ENCODE data around the gene BICC1. TPM values are rescaled to one million over a fixed set of nuclear protein-coding genes. Genes with fewer than 3 reads are reported as not detected.

Gene BICC1
- total RNA-seq, 1 experiment from 2014 or later = 0.57 TPM

GRCh38 chr10:58638388-58638787 is 125.7 kb downstream of the BICC1 start:
- WGBS (ENCODE audit: extremely low coverage, insufficient read length, low lambda C conversion rate) = no CpG with 5 or more reads among the region's 5 CpGs

More at GRCh38 chr10:58638388-58638787, 125.7 kb downstream of the BICC1 start:
- H3K14ac ChIP-seq (ENCODE audit: insufficient read depth, low read length) = no peak overlapping the region
- H4K91ac ChIP-seq (ENCODE audit: insufficient read length, low read depth, low read length) = no peak overlapping the region
- H4K8ac ChIP-seq (replicated peaks; ENCODE audit: insufficient read length, low read depth, low read length) = no peak overlapping the region
- no peaks in the 10 kb centered on the region for H3K27me3 Mint-ChIP-seq (ENCODE audit: low read depth)
- H3T11ph ChIP-seq (ENCODE audit: low read length) = no peak overlapping the region
- no peak overlapping the region for H2BK20ac ChIP-seq (ENCODE audit: low read depth, low read length, poor library complexity, severe bottlenecking)
- H3K56ac ChIP-seq (ENCODE audit: insufficient read length, low read depth, low read length) = no peak overlapping the region
- no peak overlapping the region for H3K23ac ChIP-seq (ENCODE audit: insufficient read length, low read depth, low read length)
- H3K27ac Mint-ChIP-seq = no peak overlapping the region
- no peak overlapping the region for H2BK12ac ChIP-seq (ENCODE audit: insufficient read length, low read depth, low read length)
- no peak overlapping the region for H3K9ac ChIP-seq (ENCODE audit: extremely low read depth, insufficient read length, low read length)
- no peak overlapping the region for H3K18ac ChIP-seq (ENCODE audit: insufficient read length, low read depth, low read length)
- H3K79me2 ChIP-seq (ENCODE audit: insufficient read depth, low read length) = no peaks in the 10 kb centered on the region
- TF ChIP-seq CTCF (conservative IDR thresholded peaks at IDR 0.05) = no peak
- H3K27ac ChIP-seq (ENCODE audit: insufficient read length, low read depth, low read length) = no peak overlapping the region
- H3K4me1 Mint-ChIP-seq = peaks cover 10 to 15% of the 10 kb centered on the region in 2 experiments
- no peaks in the 10 kb centered on the region for H3K9me3 Mint-ChIP-seq
- H3K4me3 Mint-ChIP-seq = no peak overlapping the region
- H2BK15ac ChIP-seq (ENCODE audit: low read depth, low read length) = no peak overlapping the region
- no peak overlapping the region for H2BK5ac ChIP-seq (ENCODE audit: insufficient read length, low read length)
- H2AFZ ChIP-seq (ENCODE audit: low read length) = no peak overlapping the region
- H3K23me2 ChIP-seq (ENCODE audit: insufficient read length, low read depth, low read length, poor library complexity, severe bottlenecking) = no peaks in the 10 kb centered on the region
- no peaks in the 10 kb centered on the region for H3K27me3 ChIP-seq (ENCODE audit: insufficient read depth, low read length)
- H2AK5ac ChIP-seq (ENCODE audit: insufficient read length, low read length) = no peak overlapping the region
- H3K79me1 ChIP-seq (ENCODE audit: insufficient read depth, low read depth, low read length, poor library complexity, severe bottlenecking) = no peaks in the 10 kb centered on the region
- H3K4ac ChIP-seq (ENCODE audit: low read depth, low read length) = no peak overlapping the region
- no peak overlapping the region for H2BK120ac ChIP-seq (ENCODE audit: low read depth, low read length, poor library complexity, severe bottlenecking)
- H3K4me1 ChIP-seq (ENCODE audit: insufficient read depth, low read length) = no peaks in the 10 kb centered on the region
- H4K5ac ChIP-seq (ENCODE audit: insufficient read length, low read depth, low read length) = no peak overlapping the region
- H4K20me1 ChIP-seq (ENCODE audit: control insufficient read depth, insufficient read depth, insufficient read length) = no peaks in the 10 kb centered on the region
- H3K9me3 ChIP-seq (ENCODE audit: control insufficient read depth, low read depth, low read length) = no peaks in the 10 kb centered on the region
- no peak overlapping the region for H3K4me2 ChIP-seq (ENCODE audit: insufficient read depth, insufficient read length, low read length)
- H3K36me3 Mint-ChIP-seq (ENCODE audit: insufficient read depth in 1 of 3, low read depth in 3 of 3) = no peaks in the 10 kb centered on the region
- peak; percentile 25 for DNase-seq

Data from H9 (cell line).